Head of caudate nucleus (tissue), 42 donors: ENCODE results near the gene CCDC192.
"Not testable (repeated sequence)": the region's sequence is repeated elsewhere in the genome, so short reads cannot be mapped to it uniquely, and the experiment has no call there.

ENCODE experiments used
- DNase-seq, 42 donors: peaks; one replicate each; pipeline versions ENCODE4 v3.0.0 to v3.0.0-alpha.2; 2020 to 2021; ENCODE audit warnings: mixed read lengths in 7 of 42
- intact Hi-C: fragments of 100-400 bp; cut with DNase I; formaldehyde crosslinking; loops from one replicate; pipeline ENCODE4 v1.15.0; 2022

The CCDC192 gene

DNA sequence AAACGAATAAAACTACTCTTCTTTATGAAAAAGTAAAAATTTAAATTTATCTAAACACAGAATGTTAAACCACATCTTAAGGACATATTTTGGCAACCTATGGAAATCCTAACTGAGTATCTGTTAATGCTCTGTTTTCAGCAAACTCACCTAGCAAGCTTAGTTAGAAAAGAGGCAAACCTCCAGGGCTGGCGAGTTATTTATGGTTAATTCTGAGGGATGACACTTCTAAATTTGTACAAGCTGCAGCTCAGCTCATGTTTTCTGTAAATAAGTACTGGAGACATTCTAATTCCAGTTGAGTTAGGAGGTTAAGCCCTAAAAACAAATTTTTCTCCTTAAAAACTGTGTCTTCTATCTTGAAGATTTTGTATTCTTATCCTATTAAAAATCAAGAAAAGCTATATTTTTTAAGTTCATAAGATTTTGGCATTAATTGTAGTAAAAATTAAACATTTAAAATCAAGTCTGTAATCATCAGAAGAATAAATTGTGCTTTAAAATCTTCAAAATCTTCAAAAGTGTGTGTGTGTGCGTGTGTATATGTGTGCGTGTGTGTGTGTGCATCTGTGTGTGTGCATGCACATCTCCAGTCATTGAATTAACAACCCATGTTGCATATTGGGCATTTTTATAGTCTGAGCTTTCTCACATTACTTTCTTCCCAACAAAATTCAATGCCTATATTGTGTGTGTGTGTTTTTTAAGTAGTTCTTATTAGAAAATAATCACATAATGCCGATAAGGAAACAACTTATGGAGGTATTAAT is 127.8 kb downstream of the CCDC192 start:
- no peak for DNase-seq
- intact Hi-C loops: no loop called here

DNA sequence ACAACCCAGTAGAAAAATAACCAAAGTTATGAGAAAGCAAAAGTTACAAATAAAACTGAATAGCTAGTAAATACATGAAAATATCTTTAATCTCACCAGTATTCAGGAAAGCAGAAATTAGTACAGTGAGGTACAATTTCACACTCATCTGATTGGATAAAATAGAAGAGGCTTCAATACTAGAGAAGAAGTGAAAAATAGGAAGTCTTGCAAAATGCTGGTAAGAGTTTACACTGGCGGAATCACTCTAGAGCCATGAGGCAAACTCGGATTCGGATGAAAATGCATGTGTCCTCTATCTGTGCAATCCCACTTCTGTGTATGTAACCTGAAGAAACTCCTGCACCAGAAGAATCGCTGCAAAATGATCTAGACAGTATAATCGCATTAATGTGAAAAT is 128.9 kb downstream of the CCDC192 start:
- no peak for DNase-seq
- intact Hi-C loops: no loop called here

- DNase-seq: peak in 1 of 42 donors; percentile 19
- intact Hi-C loops: no loop called here
Measured at GRCh38 chr5:127834094-127834531, 130.9 kb downstream of the CCDC192 start.

GRCh38 chr5:127834554-127834953 is 131.4 kb downstream of the CCDC192 start:
- no peak for DNase-seq
- intact Hi-C loops: no loop called here

DNA sequence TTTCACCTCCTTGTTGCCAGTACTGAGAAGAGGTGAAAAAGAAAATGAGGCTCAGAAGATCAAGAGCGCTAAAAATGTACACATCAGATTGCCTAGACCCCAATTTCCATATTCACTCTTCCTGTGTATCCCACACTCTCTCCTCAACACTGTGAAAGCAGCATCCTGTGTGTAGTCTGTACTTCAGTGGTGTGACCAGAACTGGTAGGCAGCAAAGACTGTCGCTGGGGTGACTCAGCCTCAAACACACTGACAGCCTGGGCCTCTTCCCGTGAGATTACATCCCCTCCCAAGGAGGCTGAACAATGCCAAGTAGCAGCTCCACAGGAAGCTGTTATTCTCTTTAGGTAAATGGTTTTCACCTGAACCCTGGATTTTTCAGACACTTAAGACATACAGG is 135.5 kb downstream of the CCDC192 start:
- intact Hi-C loops: no loop called here
- DNase-seq: no peak

GRCh38 chr5:127839072-127839471 is 135.9 kb downstream of the CCDC192 start:
- intact Hi-C loops: no loop called here

DNA sequence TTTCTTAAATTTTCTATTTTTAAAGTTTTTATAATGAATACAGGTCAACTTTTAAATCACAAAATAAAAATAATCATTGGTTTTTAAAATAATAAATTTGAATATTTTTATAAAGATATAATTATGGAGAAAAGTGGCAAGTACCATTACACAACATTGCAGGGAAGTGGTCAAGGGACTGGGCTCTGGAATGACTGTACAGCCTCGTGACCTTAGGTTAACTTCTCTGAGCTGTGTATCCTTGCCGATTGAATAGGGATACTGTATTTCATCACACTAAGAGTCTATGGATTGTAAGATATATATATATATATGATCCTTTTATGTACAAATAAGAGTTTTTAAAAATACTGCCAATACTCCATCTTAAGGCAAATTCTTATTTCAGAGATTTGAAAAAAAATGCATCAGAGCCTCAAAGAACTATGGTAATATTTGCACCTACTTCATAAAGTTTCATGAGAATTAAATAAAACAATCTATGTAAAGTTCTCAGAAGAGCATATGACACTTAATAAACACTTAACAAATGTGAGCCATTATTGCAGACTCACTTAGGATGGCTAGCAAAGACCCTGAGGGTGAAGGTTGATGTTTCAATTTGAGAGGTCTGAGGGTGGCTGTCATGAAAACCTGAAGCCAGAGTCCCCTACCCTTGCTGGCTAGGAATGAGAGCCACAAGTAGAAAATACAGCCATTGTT is 136.5 kb downstream of the CCDC192 start:
- intact Hi-C loops: no loop called here
- DNase-seq: no peak

More at GRCh38 chr5:127839072-127839471, 135.9 kb downstream of the CCDC192 start:
- no peak for DNase-seq

GRCh38 chr5:127840198-127840524 is 137.0 kb downstream of the CCDC192 start:
- DNase-seq: no peak
- intact Hi-C loops: no loop called here

GRCh38 chr5:127840809-127841208 is 137.6 kb downstream of the CCDC192 start:
- intact Hi-C loops: no loop called here
- DNase-seq: no peak

- intact Hi-C loops: no loop called here
- DNase-seq: peak; percentile 36 to 88 (median 76)
Measured at GRCh38 chr5:127844581-127845021, 141.4 kb downstream of the CCDC192 start.

GRCh38 chr5:127846884-127847283 is 143.7 kb downstream of the CCDC192 start:
- DNase-seq: no peak
- intact Hi-C loops: no loop called here

DNA sequence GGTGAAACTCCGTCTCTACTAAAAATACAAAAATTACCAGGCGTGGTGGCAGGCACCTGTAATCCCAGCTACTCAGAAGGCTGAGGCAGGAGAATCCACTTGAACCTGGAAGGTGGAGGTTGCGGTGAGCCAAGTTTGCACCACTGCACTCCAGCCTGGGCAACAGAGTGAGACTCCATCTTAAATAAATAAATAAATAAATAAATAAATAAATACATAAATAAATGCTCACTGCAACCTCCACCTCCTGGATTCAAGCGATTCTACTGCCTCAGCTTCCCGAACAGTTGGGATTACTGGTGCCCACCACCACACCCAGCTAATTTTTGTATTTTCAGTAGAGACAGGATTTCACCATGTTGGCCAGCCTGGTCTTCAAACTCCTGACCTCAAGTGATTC is 144.4 kb downstream of the CCDC192 start:
- intact Hi-C loops: not testable (repeated sequence)

GRCh38 chr5:127848098-127848497 is 144.9 kb downstream of the CCDC192 start:
- intact Hi-C loops: no loop called here
- no peak for DNase-seq

More for the DNA sequence above, 144.4 kb downstream of the CCDC192 start:
- DNase-seq: not testable (repeated sequence)

GRCh38 chr5:127849408-127849807 is 146.2 kb downstream of the CCDC192 start:
- intact Hi-C loops: no loop called here

DNA sequence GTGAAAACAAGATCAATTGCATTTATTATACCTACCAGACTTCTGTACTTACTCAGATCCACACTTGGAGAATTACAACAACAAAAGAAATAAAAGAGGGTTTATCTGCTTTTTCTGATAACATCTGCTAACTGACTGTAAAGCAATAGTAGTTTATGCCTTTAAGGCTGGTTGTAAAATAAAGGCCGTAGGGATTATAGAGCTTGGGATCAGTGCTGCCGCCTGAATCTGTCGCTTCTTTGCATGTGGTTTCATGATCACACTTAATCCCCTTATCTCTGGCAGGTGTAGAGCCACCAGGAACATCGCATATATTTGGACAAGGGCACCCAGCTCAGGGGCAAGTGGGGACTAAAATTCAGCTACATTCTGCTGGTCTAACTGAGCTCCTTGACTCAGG is 146.7 kb downstream of the CCDC192 start:
- intact Hi-C loops: no loop called here
- DNase-seq: no peak

More at GRCh38 chr5:127849408-127849807, 146.2 kb downstream of the CCDC192 start:
- DNase-seq: no peak

- intact Hi-C loops: no loop called here
- no peak for DNase-seq
Measured at GRCh38 chr5:127851964-127852363, 148.8 kb downstream of the CCDC192 start.

- DNase-seq: no peak
- intact Hi-C loops: no loop called here
Measured at GRCh38 chr5:127854520-127854919, 151.3 kb downstream of the CCDC192 start.

DNA sequence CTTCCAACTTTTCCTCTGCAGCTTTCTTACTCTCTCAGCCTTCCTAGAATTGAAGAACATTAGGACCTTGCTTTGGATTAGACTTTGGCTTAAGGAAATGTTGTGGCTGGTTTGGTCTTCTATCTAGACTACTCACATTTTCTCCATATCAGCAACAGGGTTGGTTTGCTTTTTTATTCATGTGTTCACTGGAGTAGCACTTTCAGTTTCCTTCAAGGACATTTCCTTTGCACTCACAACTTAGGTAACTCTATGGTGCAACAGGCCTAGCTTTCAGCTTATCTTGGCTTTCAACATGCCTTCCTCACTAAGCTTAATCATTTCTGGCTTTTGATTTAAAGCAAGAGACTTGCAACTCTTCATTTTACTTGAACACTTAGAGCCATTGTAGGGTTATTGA is 153.1 kb downstream of the CCDC192 start:
- no peak for DNase-seq
- intact Hi-C loops: no loop called here

- intact Hi-C loops: no loop called here
- DNase-seq: peak in 2 of 42 donors; percentile 17 to 45
Measured at GRCh38 chr5:127858116-127858784, 155.1 kb downstream of the CCDC192 start.

DNA sequence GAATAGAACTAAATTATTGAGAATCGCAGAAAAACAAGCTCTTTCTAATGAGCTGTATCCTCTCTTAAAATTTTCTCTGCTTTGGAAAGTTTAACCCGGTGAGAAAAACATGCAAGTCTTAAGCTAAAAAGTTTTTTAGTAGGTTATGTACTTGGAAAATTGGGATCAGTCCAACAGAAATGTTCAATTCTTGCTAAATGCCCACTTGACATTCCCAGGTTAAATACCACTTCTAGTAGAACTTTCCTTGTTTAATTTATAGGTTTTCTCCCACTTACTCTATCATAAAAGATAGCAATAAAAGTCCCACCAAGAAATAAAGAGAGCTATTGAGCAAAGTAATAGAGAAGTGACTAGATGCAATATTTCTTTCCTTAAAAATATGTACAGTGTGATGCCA is 157.1 kb downstream of the CCDC192 start:
- no peak for DNase-seq
- intact Hi-C loops: no loop called here
